T1000 (cell line): ENCODE results near the gene GTSE1.

Source experiments
- DNase-seq: peaks from one replicate; lab custom pipeline; 2025; ENCODE audit warnings: mixed read lengths; lab: John Stamatoyannopoulos, UW

The GTSE1 gene

DNA sequence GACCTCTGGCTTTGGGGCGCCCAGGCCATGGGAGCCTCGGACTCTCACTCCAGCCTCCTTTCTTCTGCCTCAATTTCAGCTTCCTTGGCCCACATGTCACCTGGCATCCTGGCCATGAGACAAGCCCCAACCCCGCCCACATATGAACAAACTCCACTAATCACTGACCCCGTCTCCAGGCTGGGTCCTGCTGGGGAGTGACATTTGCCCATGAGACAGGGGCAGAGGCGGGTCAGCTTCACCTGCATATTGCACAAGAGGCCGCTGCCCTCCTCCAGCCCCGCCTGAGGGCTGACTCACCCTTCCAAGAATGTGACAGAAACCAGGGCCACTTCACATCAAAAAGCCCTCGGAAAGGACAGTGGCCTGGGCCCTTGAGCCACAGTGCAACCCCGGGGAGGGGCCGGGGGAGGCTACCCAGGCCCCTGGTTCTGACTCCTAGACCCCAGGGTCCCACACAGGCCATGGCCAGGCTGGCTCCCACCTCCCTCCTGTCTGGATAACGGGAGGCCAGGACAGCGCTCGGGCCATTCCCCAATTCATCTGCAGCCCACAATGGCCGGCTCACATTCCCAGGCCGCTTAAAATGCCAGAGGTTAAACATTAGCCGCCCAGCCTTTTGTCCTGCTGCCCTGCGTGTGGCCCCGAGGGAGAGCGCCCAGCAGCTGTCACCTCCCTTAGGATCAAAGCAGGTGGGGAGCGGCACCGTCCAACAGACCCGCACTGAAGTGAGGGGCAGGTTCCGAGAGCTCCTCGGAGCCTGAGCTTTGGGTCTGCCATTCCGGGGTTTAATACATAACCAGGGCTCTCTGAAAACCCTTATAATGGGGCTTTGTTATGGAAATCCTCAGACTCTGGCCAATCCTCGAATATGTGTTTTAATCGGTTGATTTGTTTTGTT lies 81.1 kb downstream of the GTSE1 start:
- no peak for DNase-seq

DNA sequence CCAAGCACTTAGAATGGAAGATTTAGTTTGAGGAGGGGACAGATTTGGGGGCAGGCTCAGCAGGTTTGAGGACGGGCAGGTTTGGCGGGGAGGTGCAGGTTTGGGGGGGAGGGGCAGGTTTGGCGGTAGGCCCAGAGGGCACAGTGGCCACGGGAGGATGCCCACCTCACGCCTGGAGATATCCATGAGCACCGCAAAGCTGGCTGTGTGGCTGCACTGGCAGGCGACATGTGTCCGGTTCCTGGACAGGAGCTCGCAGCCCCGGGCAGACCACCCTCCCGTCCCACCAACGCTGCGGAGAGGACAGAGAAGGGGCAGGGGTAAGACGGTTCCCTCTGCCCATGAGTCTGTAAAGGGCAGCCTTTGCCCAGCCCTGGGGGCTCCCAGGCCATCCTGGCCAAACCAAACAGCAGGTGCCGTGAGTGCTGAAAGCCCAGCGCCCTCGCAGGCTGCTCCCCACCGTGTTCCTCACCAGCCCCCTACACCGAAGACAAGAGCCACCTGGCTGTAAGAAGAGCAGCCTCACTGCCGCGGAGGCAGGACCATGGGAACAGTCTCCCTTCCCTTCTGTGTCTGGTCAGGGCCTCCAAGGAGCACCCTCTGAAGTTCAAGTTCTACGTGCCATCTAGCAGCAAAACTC lies 81.9 kb downstream of the GTSE1 start:
- no peak for DNase-seq

DNA sequence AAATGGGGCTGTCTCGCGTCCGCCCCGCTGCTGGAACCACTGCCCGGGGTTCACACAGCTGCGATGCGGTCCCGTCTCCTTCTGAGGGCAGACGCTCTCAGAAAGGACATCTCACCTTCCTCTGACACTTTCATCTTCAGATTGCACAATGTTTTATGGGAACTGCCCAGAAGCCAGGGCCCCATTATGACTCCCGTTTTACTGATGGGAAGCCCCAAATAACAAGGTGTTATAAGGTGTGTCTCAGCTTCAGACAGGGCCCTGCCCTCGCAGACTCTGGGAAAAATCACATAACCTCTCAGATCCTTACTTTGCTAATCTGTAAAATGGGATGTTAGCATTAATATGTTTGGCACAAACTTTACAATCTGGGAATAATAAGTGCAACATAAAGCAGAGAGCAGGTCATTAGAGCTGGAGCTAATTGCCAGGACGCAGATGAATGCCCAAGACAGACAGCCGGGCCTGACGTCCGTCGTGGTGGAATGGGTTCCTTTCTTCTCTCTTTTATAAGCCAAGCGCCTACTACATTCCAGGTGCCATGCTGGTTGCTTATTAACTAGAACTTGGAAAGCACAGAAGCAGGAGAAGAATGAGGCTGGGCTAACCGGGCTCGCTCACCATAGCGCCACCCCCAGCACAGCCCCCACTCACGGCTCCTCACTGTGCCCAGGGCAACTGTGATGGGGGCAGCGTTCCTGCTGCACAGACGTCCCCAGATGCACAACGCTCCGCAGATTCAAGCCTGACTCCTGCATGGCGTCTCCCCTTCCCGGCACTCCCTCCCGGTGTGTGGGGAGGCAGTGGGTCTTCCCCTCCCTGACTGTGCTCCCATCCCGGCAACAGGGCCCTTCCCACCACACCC lies 82.6 kb downstream of the GTSE1 start:
- DNase-seq: no peak

DNA sequence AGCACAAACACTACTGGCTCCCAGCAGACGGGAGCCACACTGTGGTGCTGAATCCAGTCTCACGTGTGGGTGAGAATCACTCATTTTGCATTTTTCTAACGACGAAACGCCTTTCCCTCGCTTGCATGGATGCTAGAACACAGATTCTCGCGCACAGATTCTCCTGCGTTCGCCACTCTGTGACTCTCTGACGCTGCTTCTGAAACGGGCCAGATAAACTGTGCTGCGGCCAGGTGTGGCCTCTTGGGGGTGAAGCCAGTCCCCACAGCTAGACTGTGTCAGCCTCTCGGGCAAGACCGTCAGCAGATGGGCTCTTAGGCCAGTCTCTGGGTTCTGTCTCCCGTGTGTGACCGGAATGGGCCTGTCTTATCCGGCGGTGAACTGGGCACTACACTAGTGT lies 83.4 kb downstream of the GTSE1 start:
- DNase-seq: no peak
